Lower lobe of right lung (tissue), 2 donors: ENCODE measurements around the gene LHX4. TPM values are rescaled to one million over a fixed set of nuclear protein-coding genes. Genes with fewer than 3 reads are reported as not detected.
A peak's percentile ranks its signal among the peaks of the same experiment; 100 is the strongest.

Experiments used
- ATAC-seq, 2 donors: fragments of 200-7000 bp; cut with Tn5 transposase; one replicate each; pipeline ENCODE4 v1.9.1; 2020 to 2022; ENCODE audit warnings: mild to moderate bottlenecking in 2 of 2, moderate library complexity in 2 of 2
- DNase-seq: peaks from one replicate; pipeline ENCODE4 v3.0.0-alpha.2; 2020
- H3K27ac ChIP-seq: fragments of 200-600 bp; one replicate; pipeline ENCODE4 v1.8.0; 2022
- H3K27me3 ChIP-seq: fragments of 200-600 bp; one replicate; pipeline ENCODE4 v1.8.0; 2022; ENCODE audit warnings: low read depth
- H3K36me3 ChIP-seq: fragments of 200-600 bp; one replicate; pipeline ENCODE4 v1.8.0; 2022; ENCODE audit warnings: mild to moderate bottlenecking
- H3K4me1 ChIP-seq: fragments of 200-600 bp; one replicate; pipeline ENCODE4 v1.8.0; 2022
- H3K4me3 ChIP-seq: fragments of 200-600 bp; one replicate; pipeline ENCODE4 v1.8.0; 2022; ENCODE audit warnings: mild to moderate bottlenecking
- H3K9me3 ChIP-seq: fragments of 200-600 bp; one replicate; pipeline ENCODE4 v1.8.0; 2022
- intact Hi-C: fragments of 100-400 bp; cut with DNase I; formaldehyde crosslinking; loops from one replicate; pipeline ENCODE4 v1.11.0; 2022
- total RNA-seq: library from RNA; stranded (reverse); fragmentation: NEBNext Ultra II Directional; extraction: Animal tissue kit (Norgen Biotek cat#: 25700); gene quantifications from one replicate; pipeline ENCODE4 v1.2.1, GENCODE V29; 2021
- TF ChIP-seq, protein P1 (sequence below): fragments of 200-600 bp; IDR thresholded peaks from one replicate; pipeline ENCODE4 v1.8.0; 2022; ENCODE audit warnings: antibody characterized with exemption, mild to moderate bottlenecking
- donor health status: DM: no; HTN: yes; CAD: no; lungs with severe emphysema.

Gene LHX4
- total RNA-seq, 1 donor from 2014 or later = not detected

DNA sequence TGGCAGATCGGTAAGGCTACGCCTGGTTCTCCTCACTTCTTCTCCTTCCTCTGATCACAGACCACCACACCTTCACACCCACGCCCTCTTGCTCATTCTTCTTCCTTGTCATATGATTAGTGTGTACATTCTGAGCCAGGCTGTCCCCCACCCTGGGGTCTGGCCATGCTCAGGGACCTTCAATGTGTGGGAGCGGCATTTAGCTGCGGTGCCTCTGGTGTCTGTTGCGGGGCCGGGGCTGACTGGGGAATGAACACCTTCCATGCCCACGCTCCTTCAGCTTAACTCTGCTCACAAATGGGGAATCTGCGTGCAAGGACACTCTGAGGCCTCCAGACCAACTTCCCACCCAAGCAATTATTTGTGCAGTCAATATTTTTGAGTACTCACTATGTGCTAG lies 46.0 kb upstream of the LHX4 start:
- TF ChIP-seq, protein P1, sequence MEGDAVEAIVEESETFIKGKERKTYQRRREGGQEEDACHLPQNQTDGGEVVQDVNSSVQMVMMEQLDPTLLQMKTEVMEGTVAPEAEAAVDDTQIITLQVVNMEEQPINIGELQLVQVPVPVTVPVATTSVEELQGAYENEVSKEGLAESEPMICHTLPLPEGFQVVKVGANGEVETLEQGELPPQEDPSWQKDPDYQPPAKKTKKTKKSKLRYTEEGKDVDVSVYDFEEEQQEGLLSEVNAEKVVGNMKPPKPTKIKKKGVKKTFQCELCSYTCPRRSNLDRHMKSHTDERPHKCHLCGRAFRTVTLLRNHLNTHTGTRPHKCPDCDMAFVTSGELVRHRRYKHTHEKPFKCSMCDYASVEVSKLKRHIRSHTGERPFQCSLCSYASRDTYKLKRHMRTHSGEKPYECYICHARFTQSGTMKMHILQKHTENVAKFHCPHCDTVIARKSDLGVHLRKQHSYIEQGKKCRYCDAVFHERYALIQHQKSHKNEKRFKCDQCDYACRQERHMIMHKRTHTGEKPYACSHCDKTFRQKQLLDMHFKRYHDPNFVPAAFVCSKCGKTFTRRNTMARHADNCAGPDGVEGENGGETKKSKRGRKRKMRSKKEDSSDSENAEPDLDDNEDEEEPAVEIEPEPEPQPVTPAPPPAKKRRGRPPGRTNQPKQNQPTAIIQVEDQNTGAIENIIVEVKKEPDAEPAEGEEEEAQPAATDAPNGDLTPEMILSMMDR = no peak
- intact Hi-C loops = no loop called here
- Histone ChIP-seq H3K4me3 (no peak overlapping the region), H3K27me3 (no peaks in the 10 kb centered on the region), H3K9me3 (no peaks in the 10 kb centered on the region), H3K4me1 (no peaks in the 10 kb centered on the region), H3K36me3 (peaks cover 98% of the 10 kb centered on the region), H3K27ac (no peak overlapping the region)
- no peak for DNase-seq
- no peak for ATAC-seq

DNA sequence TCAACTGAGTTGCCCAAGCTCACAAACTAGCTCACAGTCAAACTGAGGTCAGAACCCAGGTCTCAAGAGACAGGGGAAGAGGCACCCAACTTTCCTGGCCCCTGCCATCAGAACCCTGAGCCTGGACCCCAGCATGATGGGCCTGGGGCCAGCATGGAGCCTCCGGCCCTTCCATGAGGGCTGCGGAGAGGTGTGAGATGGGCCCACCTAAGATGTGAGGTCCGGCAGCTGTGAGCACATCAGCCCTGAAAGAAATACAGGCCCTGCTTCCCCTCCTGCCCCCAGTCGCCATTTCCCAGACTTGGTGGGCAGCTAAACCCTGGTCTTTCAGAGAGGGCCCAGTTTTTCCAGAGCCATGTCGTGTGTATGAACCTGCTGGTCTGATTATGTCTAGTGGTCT lies 44.8 kb upstream of the LHX4 start:
- intact Hi-C loops = no loop called here
- ATAC-seq (no peak), DNase-seq (no peak)
- Histone ChIP-seq H3K27ac (no peak overlapping the region), H3K27me3 (no peaks in the 10 kb centered on the region), H3K36me3 (peaks cover 100% of the 10 kb centered on the region), H3K4me1 (no peaks in the 10 kb centered on the region), H3K9me3 (no peaks in the 10 kb centered on the region), H3K4me3 (no peak overlapping the region)
- TF ChIP-seq, protein P1 = no peak

DNA sequence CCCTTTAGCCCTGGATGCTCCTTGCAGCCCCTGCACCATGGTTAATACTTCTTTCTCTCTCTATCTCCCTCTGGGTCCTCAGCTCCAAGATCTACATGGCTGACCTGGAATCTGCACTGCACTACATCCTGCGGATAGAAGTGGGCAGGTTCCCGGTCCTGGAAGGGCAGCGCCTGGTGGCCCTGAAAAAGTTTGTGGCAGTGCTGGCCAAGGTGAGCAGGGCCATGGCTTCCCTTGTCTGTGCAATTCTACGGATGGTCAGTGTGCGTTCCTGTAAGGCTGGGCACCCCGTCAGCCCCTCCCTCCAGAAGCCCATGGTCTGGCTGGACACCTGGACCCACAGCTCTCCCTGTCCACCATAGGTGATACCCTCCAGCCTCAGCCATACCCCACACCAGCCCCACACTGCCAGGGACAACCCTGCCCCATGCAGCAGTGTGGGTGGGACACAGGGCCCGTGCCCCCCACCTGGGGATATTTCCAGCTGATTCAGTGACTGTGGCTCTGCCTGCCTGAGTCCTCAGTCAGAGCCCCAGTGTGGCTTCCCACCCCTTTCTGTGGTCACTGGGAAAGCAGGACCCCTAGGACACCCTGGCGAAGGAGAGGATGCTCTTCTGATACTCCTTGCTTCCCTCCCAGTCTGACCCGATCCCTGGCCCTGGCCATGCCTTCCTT lies 44.0 kb upstream of the LHX4 start:
- Histone ChIP-seq H3K36me3 (peaks cover 100% of the 10 kb centered on the region), H3K27ac (no peak overlapping the region), H3K4me3 (no peak overlapping the region), H3K27me3 (no peaks in the 10 kb centered on the region), H3K4me1 (no peaks in the 10 kb centered on the region), H3K9me3 (no peaks in the 10 kb centered on the region)
- ATAC-seq = no peak
- intact Hi-C loops = no loop called here
- peak; percentile 11 for DNase-seq
- TF ChIP-seq, protein P1 = no peak

DNA sequence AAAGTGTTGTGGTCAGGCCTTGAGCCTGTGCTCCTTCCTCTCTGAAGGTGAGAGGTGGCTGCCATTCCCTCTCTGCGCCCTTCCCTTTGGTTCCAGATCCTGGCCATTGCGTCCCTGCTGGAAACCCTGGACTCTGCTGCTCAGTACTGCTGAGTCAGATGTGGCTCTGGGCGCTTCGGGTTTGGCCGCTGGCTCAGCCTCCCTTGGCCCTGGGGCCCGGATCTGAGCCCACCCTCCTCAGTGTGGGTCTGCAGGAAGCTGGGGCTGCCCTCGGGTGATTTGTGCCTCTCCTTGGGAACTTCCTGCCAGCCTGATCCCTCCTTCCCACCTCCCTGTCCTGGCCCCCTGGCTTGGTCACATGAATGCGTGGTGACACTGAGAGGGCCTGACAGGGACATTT lies 43.2 kb upstream of the LHX4 start:
- H3K4me1 ChIP-seq = no peaks in the 10 kb centered on the region
- peaks cover 100% of the 10 kb centered on the region for H3K36me3 ChIP-seq
- DNase-seq (no peak), ATAC-seq (no peak)
- no peaks in the 10 kb centered on the region for H3K27me3 ChIP-seq
- intact Hi-C loops = no loop called here
- H3K4me3 ChIP-seq = no peak overlapping the region
- no peak overlapping the region for H3K27ac ChIP-seq
- H3K9me3 ChIP-seq = no peaks in the 10 kb centered on the region
- TF ChIP-seq, protein P1 = no peak

DNA sequence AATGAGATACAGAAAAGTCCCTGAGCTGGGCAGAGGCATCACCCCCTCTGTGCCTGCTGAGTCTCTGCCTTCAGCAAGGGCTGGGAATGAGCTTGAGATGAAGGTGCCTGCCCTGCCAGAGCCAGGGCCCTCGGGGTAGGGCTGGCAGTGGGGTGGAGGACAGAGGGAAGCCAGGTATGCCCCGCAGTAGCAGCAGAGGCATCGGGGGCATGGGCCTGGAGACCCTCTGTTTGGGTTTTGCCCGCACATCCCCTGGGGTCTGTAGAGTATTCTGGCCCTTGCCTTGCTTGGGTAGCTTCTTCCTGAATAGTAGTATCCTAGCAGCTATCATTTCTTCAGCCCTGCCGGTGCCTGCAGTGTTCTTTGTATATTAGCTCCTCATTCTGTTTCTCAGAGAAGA lies 42.4 kb upstream of the LHX4 start:
- H3K36me3 ChIP-seq = peaks cover 100% of the 10 kb centered on the region
- TF ChIP-seq, protein P1 = no peak
- no peak overlapping the region for H3K4me3 ChIP-seq
- H3K27ac ChIP-seq = no peak overlapping the region
- H3K27me3 ChIP-seq = no peaks in the 10 kb centered on the region
- no peaks in the 10 kb centered on the region for H3K9me3 ChIP-seq
- ATAC-seq (no peak), DNase-seq (no peak)
- no peaks in the 10 kb centered on the region for H3K4me1 ChIP-seq
- intact Hi-C loops = no loop called here
